ENCODE results near the gene COA3.

Gene COA3

DNA sequence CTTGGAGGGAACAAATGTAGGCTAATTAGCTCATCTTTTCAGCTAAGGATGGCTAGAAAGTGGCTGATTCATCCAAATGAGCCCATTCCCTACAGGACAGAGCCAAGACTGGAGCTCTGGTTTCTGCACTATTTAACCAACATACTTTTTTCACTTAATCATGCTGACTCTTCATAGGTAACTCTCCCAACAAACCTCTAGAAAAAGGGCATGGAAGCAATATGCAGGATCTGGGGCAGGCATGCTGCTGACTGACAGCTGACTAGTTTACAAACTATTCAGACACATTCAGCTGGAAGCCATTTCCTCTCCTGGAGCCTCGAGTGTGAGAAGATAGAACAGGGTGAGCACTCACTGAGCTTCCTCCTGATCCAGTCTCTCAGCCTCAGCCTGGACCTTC, 19.4 kb upstream of the COA3 start:
- DNase-seq (ENCODE audit: low read depth): no peak

DNA sequence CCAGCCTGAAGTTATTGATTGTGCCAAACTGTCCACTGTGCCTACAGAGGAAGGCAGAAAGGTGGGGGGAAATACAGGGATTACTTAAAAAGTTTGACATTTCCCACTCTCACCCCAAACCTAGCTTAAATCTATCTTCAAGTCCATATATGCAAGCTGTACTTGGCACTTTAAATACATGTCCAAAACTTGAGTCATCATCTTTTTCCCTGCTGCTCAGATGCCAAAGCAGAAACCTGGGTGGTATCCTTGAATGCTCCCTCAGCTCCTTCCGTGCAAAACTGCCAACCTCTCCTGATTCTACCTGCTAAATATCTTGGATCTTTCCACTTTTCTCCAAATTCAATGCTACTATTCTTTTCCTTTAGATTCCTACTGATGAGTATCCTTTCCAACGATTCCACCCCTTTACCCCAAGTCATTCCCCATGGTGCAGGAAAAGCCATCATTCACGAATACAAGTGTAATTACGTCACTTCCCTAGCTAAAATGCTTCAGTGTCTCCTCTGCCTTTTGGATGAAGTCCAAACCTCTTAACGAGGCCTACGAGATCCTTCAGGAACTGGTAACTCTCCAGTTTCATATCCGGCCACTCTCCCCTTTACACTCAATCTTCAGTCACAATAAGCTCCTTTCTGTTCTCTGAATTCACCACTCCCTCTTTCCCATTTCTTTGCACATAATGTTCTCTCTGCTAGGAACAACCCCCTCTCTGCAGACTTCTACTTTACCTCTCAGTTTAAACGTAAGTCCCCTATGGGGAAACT, 16.3 kb upstream of the COA3 start:
- no peak for DNase-seq (ENCODE audit: low read depth)

DNA sequence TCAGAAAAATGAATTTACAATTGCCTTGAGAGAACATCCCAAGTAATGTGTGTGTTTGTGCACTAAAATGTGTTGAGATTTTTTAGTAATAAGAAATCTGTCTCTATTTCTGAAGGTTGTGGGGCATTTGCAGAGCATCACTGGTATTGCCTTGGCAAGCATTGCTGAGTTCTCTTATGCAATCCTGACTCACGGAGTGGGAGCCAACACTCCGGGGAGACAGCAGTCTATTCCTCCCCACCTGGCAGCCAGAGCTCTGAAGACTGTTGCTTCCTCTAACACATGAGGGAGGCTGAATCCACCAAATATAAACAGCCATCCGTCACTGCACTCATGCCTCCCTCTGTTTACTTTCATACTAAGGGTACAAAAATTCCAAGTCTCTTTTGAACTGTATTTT, 10.7 kb upstream of the COA3 start:
- no peak for DNase-seq (ENCODE audit: low read depth)

DNA sequence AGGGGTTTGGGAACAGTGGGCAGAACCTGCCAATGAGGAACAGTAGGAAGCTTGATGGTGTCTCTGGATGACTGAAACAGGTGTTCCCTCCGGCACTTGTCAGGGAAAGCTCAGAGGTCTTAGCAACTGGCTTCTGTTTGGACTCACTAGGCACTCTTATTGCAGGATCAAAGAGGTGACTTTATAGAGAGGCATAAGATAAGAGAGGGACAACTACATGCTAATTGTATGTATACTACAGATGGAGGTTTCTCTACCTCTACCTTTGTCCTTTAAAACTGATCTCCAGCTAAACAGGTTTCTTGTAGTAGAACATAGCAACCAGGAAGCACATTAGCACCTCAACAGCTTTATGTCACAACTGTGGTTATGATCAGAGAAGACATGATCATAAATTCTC, 7.7 kb upstream of the COA3 start:
- no peak for DNase-seq (ENCODE audit: low read depth)

DNA sequence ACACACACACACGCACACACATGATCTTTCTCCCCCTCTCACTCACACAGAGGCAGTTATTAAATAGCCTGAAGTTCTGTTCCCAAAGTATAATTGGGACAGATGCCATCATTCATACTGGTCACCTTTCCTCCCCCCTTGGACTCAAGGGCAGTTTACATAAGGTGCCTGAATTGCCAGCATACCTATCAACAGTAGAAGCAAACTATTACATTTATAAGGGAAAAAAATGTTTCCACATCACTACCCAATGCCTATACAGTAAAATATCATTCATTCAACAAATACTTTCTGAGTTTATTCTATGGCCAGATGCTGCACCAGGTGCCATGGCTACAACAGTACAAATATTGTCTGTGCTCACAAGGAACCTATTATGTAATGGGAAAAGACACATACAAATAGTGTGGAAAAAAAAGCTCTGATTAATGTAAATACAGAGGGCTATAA, 6.4 kb upstream of the COA3 start:
- DNase-seq (ENCODE audit: low read depth): no peak

DNA sequence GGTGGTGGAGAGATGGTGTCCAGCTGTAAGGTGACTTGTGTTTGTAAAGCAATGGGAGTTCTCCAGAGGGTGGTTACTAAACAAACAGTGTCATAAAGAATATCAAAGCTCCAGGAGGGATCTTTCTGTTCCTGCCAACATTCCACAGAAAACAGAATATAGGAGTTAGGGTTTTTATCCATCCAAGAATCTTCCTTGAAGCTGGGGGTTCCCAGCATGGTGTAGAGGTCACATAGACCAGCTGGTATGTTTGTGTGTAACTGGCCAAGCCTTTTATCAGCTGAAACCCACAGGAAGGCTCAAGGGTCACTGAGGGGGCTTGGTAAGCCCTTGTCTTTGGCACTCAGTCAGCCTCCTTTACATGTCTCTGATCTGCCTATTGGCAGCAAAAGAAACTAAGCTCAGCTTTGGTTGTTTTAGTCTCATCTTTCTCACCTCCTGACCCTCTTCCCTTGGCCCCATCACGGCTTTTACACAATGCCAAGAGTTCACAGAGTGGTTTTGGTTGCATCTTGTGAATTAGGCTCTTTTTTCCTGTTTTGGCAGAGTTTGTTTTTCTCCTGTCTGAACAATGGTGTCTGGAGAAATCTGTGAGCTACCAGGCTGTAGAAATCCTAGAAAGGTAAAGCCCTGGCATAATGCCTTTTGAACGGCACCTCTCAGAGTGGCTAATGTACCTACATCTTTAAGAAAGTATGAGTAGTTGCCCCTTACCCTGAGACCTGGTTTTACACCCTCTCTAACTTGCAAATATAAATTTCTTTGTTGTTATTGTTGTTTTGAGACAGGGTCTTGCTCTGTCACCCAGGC, 4.8 kb upstream of the COA3 start:
- no peak for DNase-seq (ENCODE audit: low read depth)

DNA sequence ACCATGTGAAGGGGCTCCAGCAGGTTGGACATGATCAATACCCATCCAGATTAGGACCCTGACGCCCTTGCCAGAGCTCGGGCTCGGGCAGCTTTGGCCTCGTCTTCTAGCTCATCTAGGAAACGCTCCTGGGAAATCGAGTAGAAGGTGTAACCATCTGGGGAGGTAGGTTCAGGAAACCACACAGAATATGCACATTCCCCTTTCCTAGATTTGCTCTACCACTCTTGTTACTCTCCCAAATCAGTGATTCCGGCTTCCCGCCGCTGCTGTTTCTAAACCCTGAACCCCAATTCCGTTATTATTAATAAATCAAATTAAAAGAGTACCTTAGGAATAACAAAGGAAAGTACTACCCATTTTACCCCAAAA, 507 bp downstream of the COA3 start:
- DNase-seq (ENCODE audit: low read depth): no peak

DNA sequence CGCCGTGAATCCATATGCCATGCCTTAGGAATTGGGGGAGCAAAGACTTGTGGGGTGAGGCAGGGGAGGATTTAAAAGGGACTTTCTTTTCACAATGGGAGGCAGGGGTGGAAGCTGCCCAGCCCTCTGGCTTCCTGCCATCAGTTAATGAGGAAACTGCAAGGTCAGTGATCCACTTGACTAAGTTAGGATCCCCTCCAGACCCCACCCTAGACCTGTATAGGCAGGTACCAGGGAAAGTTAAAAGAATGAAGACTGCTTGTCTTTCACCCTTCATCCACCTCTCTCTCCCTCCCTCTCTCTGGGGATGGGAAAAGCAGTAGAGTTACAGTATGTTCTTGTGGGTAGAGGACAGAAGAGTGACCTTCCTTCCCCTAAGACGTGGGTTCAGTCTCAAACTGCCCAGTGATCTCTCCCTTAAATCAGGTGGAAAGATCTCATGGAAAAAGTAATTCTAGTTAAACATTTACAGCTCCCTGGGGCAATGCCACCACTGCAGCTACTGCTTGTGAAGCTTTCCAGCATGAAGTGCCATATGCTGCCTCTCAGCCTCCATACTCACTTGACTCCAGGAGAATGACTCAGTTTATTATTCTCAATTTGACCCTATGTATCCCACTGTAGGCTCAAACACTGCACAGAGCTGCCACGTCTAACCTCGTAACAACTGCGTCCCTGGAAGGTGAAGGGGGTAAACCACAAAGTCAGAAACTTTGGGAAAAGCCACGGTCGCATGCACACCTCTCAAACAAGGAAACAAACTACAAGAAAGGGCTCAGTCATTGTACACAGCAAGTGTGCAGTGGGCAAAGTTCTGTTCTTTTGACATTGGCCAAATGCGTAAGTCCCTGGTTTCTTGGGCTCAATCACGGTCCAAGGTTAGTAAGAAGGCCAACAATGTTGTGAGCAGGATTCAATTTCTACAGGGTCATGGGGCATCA, 1.2 kb downstream of the COA3 start:
- DNase-seq (ENCODE audit: low read depth): no peak

DNA sequence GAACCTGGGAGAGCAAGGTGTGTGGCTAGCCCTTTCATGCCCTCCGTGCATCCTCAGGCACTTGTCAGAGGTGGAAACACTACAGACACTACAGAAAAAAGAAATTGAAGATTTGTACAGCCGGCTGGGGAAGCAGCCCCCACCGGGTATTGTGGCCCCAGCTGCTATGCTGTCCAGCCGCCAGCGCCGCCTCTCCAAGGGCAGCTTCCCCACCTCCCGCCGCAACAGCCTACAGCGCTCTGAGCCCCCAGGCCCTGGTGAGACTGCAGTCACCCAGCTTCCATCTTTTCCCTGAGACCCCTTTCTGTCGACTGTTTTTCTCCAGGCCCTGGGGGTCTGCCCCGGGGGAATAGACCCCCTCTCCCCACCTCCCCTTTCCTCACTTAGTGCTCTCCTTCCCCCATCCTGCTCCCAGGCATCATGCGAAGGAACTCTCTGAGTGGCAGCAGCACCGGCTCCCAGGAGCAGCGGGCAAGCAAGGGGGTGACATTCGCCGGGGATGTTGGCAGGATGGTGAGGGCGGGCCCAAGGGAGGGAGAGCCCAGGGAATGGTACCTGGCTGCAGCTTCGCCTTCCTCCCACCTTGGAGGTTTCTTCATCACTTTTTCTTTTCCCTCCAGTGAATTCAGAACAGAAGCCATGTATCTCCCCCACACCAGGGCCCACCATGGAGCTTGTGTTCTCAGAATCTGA, 2.3 kb downstream of the COA3 start:
- DNase-seq (ENCODE audit: low read depth): no peak

DNA sequence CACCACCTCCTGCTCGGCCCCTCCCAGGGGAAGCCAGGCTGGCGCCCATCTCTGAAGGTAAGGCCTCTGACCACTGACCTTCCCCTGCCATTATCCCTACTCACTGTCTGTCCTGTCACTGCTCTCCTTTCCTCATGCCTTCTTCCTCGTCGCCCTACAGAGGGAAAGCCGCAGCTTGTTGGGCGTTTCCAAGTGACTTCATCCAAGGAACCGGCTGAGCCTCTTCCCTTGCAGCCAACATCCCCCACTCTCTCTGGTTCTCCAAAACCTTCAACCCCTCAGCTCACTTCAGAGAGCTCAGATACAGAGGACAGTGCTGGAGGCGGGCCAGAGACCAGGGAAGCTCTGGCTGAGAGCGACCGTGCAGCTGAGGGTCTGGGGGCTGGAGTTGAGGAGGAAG, 3.0 kb downstream of the COA3 start:
- no peak for DNase-seq (ENCODE audit: low read depth)

DNA sequence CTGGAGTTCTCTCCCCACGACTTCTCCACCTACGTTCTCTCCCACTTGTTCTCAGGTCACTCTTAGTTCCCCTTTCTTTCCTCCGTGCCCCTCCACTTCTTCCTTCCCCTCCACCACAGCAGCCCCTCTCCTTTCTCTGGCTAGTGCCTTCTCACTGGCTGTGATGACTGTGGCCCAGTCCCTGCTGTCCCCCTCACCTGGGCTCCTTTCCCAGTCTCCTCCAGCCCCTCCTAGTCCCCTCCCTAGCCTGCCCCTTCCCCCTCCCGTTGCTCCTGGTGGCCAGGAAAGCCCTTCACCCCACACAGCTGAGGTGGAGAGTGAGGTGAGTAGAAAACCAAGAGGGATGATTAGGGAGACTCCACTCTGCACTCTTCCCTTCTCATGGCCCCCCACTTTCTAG, 3.4 kb downstream of the COA3 start:
- DNase-seq (ENCODE audit: low read depth): no peak

DNA sequence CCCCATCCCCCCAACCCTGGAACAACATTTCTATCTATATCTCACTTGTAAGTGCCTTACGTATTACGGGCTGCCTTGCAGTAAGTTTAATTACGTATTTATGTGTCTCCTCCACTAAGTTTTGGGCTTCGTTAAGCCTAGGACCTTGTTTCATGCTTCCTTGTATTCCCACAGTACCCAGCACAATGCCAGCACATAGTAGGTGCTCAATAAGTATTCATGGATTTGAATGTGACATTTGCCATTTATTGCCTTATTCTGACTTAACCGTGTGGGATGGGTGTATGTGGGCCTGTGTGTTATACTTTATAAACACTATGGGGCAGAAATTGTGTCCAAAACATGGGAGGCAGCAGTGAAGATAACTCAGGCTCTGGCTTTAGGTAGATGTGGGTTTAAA, 6.0 kb downstream of the COA3 start:
- no peak for DNase-seq (ENCODE audit: low read depth)

DNA sequence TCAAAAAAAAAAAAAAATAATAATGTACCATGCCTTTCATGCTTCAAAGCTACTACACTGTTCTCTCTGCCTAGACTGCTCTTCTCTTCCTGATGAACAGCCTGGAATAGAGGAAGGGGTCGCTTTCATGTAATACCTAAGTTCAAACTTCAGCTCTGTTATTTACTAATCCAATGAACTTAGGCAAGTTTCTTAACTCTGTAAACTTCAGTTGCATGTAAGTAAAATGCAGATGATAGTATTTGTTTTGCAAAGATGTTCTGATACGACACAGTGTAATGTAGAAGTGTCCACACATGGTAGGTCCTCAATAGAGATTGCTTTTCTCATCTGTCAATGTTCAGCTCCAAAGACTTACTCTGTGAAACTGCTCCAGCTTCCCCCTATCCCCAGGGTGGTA, 6.6 kb downstream of the COA3 start:
- no peak for DNase-seq (ENCODE audit: low read depth)

DNA sequence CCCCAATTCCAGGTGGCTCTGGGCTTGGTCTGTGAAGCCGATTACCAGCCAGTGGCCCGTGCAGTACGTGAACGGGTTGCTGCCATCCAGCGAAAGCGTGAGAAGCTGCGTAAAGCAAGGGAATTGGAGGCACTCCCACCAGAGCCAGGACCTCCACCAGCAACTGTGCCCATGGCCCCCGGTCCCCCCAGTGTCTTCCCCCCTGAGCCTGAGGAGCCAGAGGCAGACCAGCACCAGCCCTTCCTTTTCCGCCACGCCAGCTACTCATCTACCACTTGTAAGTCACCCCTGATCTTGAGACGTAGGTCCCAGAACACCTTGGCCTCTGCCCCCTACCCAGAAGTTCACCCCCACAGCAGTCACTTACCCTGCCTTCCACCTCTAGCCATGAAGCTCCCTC, 11.2 kb downstream of the COA3 start:
- no peak for DNase-seq (ENCODE audit: low read depth)

DNA sequence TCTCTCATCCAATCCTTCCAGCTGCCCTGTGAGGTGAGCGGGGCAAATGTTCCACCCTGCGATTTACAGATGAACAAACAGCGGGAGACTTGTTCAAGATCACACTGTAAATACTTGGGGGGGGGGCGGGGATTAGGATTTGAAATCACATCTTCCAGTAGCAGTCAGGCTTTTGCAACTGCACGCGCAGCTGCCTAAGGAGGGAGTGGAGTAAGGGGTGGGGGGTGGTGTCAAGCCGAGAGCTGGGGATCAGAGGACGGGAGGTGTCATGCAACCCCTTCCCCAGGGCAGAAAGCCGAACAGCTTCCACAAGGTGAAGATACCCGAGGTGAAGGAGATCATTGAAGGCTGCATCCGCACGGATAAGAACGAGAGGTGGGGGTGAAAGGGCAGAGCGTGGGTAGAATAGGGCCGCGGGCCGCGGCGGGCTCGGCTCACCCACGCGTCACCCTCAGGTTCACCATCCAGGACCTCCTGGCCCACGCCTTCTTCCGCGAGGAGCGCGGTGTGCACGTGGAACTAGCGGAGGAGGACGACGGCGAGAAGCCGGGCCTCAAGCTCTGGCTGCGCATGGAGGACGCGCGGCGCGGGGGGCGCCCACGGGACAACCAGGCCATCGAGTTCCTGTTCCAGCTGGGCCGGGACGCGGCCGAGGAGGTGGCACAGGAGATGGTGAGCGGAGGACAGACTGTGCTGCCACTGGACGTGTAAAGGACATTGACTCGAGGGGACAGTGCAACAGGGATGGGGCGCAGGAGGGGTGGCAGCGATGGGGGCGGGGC, 13.5 kb downstream of the COA3 start:
- no peak for DNase-seq (ENCODE audit: low read depth)

DNA sequence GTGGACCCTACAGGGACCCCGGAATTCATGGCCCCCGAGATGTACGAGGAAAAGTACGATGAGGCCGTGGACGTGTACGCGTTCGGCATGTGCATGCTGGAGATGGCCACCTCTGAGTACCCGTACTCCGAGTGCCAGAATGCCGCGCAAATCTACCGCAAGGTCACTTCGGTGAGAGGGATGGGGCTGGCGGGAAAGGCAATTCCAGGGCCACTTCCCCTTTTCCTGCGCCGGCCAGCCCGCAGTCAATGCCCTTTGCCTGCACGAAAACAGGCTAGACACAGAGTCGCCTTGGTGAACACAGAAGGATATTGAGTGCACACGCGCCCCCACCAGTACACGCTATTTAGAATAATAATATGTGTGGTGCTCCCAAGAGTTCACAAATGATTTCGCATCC, 14.1 kb downstream of the COA3 start:
- DNase-seq (ENCODE audit: low read depth): no peak

DNA sequence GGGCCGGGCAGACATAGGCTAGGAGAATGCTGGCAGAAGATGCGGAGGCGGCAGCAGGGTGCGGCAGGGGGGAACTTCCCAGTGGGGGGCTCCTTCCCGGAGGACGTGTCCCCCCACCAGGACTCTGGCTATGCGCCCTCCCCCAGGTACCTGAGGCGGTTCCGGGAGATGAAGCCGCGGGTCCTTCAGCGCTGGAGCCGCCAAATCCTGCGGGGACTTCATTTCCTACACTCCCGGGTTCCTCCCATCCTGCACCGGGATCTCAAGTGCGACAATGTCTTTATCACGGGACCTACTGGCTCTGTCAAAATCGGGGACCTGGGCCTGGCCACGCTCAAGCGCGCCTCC, 14.7 kb downstream of the COA3 start:
- DNase-seq (ENCODE audit: low read depth): no peak

DNA sequence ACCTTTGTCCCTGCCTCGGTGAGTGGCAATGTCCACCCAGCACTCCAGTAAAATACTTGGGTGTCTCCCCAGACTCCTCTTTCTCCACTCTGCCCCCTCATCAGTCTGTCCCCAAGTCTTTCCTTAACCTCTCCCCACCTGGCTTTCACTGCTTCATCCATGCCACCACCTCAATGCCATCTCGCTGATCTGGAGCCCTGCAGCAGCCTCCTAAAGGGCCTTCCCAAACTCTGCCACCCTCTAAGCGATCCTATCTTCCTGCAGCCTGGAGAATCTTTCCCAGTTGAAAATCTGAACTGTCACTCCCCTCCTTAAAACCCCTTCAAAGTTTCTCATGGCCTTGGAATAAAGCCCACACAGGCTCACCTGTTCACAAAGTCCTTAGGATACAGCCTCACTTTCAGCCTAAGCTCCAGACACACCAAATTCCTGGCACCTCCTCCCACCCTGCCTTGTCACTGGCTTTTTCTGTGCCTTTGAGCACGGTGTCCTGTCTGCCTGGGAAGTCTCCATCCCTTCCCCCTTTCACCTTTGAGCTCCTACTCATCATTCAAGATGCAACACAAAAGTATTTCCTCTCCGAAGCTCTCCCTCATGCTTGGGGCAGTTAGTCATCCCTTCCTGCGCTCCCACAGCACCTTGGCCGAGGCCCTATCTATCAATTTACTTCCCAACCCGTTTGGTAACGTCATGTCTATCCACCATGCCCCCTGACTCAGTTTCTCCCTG, 15.3 kb downstream of the COA3 start:
- no peak for DNase-seq (ENCODE audit: low read depth)

DNA sequence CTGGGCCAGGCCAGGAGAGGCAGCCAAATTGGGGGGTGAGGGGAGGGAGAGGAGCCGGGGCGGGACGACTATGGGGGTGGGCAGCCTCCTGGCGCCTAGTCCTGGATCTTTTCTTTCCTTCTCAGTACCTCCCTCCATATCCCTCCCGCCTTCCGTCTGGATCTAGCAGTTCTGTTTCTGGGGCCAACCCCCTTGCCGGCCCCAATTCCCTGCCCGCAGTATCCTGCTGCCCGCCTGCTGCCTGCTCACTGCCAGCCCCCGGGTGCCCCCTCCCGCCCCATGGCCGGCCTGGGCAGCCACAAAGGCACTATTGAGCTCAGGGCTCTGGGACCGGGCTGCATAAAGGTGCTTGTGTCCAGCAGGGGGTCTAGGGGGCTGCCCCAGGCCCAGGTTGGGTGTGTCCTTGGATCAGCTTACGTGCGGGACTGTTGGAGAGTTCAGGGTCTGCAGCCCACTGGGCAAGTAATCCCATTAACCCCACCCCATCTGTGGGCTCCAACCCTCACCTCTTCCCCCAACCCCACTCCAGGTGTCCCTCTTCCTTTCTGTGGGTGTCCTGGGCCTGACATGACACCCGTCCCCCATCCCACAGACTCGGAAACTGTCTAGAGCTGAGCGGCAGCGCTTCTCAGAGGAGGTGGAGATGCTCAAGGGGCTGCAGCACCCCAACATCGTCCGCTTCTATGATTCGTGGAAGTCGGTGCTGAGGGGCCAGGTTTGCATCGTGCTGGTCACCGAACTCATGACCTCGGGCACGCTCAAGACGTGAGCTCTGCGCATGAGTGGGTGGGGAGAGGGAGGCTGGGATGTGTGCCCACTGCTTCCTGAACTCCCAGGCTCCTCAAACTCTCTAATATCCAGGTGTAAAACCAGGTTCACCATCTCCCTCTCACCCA, 16.1 kb downstream of the COA3 start:
- DNase-seq (ENCODE audit: low read depth): no peak
